Heart right ventricle (tissue), 16 donors: ENCODE data around the gene RFT1. TPM values are rescaled to one million over a fixed set of nuclear protein-coding genes. Genes with fewer than 3 reads are reported as not detected.

Source experiments
- ATAC-seq, 8 donors: fragments of 200-7000 bp; cut with Tn5 transposase; one replicate each; pipeline ENCODE4 v1.9.1; 2020; ENCODE audit warnings: mild to moderate bottlenecking in 8 of 8, moderate library complexity in 8 of 8, moderate number of reproducible peaks in 1 of 8
- DNase-seq, 2 donors: peaks; one replicate each; pipeline ENCODE4 v3.0.0-alpha.2; 2020
- H3K27ac ChIP-seq, 10 donors: fragments of 200-600 bp; sonication (generic) in 2 of 10; one replicate each; pipeline versions ENCODE4 v1.5.0 to v1.8.0; 2020 to 2022; ENCODE audit warnings: mild to moderate bottlenecking in 3 of 10
- H3K27me3 ChIP-seq, 7 donors: fragments of 200-600 bp; one replicate each; pipeline ENCODE4 v1.8.0; 2021 to 2022; ENCODE audit warnings: mild to moderate bottlenecking in 2 of 7
- H3K36me3 ChIP-seq, 9 donors: fragments of 200-600 bp; sonication (generic) in 1 of 9; one replicate each; pipeline versions ENCODE4 v1.5.0 to v1.8.0; 2020 to 2022; ENCODE audit warnings: mild to moderate bottlenecking in 2 of 9
- H3K4me1 ChIP-seq, 9 donors: fragments of 200-600 bp; sonication (generic) in 1 of 9; one replicate each; pipeline versions ENCODE4 v1.5.0 to v1.8.0; 2020 to 2022; ENCODE audit warnings: mild to moderate bottlenecking in 4 of 9
- H3K4me3 ChIP-seq, 10 donors: fragments of 200-600 bp; sonication (generic) in 2 of 10; one replicate each; pipeline versions ENCODE4 v1.5.0 to v1.8.0; 2020 to 2022; ENCODE audit warnings: mild to moderate bottlenecking in 7 of 10, moderate library complexity in 2 of 10
- H3K9me3 ChIP-seq, 11 donors: fragments of 200-600 bp in 10 of 11; sonication (generic) in 2 of 11; one replicate each; pipeline versions ENCODE4 v1.5.0 to v1.8.0; 2013 to 2022; ENCODE audit warnings: mild to moderate bottlenecking in 2 of 11, control low read depth in 1 of 11, moderate library complexity in 1 of 11
- WGBS, 2 donors: extraction: QIAGEN DNeasy Blood & Tissue Kit; methylation state at CpG; one replicate each; pipeline ENCODE4 v1.1.7; 2013; ENCODE audit warnings: inconsistent platforms in 1 of 2; 5-methylcytosine and 5-hydroxymethylcytosine counted together
- intact Hi-C, 10 donors: fragments of 100-400 bp; cut with DNase I; formaldehyde crosslinking; loops; one replicate each; pipeline versions ENCODE4 v1.11.1 to v1.14.2; 2022
- polyA plus RNA-seq, 2 donors: library from polyadenylated mRNA; stranded (reverse); fragments of 200-250 nt; gene quantifications; one replicate each; pipeline ENCODE4 v1.2.3, GENCODE V29; 2013
- total RNA-seq, 10 donors: library from RNA; stranded (reverse); fragmentation: NEBNext Ultra II Directional in 3 of 10; extraction: Animal tissue kit (Norgen Biotek cat#: 25700) in 3 of 10; gene quantifications; one replicate each; pipeline versions ENCODE4 v1.2.1 to v1.2.4, GENCODE V29; 2021 to 2023
- TF ChIP-seq, protein P1 (sequence below), 9 donors: fragments of 200-600 bp; sonication (generic) in 2 of 9; IDR thresholded peaks; one replicate each; pipeline versions ENCODE4 v1.5.0 to v1.8.0; 2021 to 2022; ENCODE audit warnings: antibody characterized with exemption in 9 of 9, mild to moderate bottlenecking in 5 of 9, moderate library complexity in 1 of 9
- donor health status: Arrhythmogenic right ventricular cardiomyopathy.
- donor health status: ischemic (EF 13 %, LVEDD 7.1; RV severe dilation, severe dysfunction).
- donor health status: healthy with polysubstance abuse.
- donor health status: DM: no; HTN: yes; CAD: no.
- donor health status: DM: no; HTN: no; CAD: no.
- donor health status: ischemic (EF 25% LVEDD 6.9; RV normal size, moderate dysfunction).
- donor health status: ischemic (EF 25% LVEDD 5.7; RV mildly dilated, moderate dysfunction).
- donor health status: healthy.
- donor health status: DM: yes; HTN: yes; CAD: no.
- donor health status: Ischemic cardiomyopathy.
- donor health status: ischemic (EF 35%, LVEDD 5.7; RV mildly dilated, moderate dysfunction).
- donor health status: nonischemic (EF 11% LVEDD 7.7; RV severe dilation, severe dysfunction).
- donor health status: DM: yes; HTN: yes; CAD: no.
- donor health status: PGD.
- donor health status: ischemic (EF 29% LVEDD 5.4; RV normal size, mild dysfunction).
- donor health status: nonischemic (EF 23%, LVEDD 6.1; RV moderate dilation, normal function).

RFT1 gene
- total and polyA plus RNA-seq, 12 donors = 4.6 to 13.1 (median 9.1) TPM

DNA sequence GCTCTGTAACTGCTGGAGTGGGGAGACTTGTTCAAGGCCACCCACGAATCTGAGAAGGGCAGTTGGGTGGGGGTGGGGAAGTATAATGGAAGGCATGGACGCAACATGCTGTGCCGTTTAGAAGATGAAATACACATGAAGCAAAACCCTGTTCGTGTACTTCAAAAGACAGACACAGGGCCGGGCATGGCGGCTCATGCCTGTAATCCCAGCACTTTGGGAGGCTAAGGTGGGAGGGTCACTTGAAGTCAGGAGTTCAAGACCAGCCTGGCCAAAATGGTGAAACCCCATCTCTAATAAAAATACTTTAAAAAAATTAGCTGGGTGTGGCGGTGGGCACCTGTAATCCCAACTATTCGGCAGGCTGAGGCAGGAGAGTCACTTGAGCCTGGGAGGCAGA lies 47.5 kb downstream of the RFT1 start:
- H3K4me3 ChIP-seq = no peak overlapping the region
- ATAC-seq (no peak), DNase-seq (no peak)
- no peaks in the 10 kb centered on the region for H3K27me3 ChIP-seq
- intact Hi-C loops = no loop called here
- peaks cover 0 to 23% (median 14%) of the 10 kb centered on the region in 9 donors for H3K4me1 ChIP-seq
- WGBS, 2 donors = 78 to 82% methylated on average over 8 of the region's 8 CpGs
- peaks cover 0 to 12% (median 0%) of the 10 kb centered on the region in 9 donors for H3K36me3 ChIP-seq
- H3K9me3 ChIP-seq = no peaks in the 10 kb centered on the region
- TF ChIP-seq, protein P1, sequence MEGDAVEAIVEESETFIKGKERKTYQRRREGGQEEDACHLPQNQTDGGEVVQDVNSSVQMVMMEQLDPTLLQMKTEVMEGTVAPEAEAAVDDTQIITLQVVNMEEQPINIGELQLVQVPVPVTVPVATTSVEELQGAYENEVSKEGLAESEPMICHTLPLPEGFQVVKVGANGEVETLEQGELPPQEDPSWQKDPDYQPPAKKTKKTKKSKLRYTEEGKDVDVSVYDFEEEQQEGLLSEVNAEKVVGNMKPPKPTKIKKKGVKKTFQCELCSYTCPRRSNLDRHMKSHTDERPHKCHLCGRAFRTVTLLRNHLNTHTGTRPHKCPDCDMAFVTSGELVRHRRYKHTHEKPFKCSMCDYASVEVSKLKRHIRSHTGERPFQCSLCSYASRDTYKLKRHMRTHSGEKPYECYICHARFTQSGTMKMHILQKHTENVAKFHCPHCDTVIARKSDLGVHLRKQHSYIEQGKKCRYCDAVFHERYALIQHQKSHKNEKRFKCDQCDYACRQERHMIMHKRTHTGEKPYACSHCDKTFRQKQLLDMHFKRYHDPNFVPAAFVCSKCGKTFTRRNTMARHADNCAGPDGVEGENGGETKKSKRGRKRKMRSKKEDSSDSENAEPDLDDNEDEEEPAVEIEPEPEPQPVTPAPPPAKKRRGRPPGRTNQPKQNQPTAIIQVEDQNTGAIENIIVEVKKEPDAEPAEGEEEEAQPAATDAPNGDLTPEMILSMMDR (IDR thresholded peaks at IDR 0.05) = no peak
- H3K27ac ChIP-seq = peak overlapping the region in 4 of 10 donors; percentile 85 to 88 (median 86)

DNA sequence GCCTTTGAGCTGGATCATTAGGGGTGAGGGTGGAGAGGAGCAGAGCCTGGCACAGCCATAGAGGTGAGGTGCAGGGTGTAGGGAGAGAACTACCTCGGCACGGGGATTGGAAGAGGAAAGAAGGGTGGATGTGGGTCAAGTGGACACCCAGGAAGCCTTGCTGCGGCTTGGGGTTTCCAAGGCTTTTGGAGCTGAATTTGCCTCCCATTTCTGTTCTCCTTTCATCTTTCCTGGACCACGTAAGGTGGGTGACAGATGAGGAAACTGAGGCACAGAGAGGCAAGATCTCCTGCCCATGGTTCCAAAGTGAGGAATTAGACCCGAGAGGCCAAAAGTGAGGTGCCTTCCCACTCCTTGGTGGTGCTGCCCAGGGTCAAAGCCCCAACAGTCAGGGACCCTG lies 48.9 kb downstream of the RFT1 start:
- DNase-seq (no peak), ATAC-seq (no peak)
- peaks cover 0 to 11% (median 0%) of the 10 kb centered on the region in 9 donors for H3K36me3 ChIP-seq
- no peaks in the 10 kb centered on the region for H3K9me3 ChIP-seq
- TF ChIP-seq, protein P1 (IDR thresholded peaks at IDR 0.05) = no peak
- H3K27ac ChIP-seq = no peak overlapping the region
- H3K4me3 ChIP-seq = no peak overlapping the region
- no peaks in the 10 kb centered on the region for H3K27me3 ChIP-seq
- H3K4me1 ChIP-seq = peaks cover 0 to 23% (median 14%) of the 10 kb centered on the region in 9 donors
- intact Hi-C loops = no loop called here
- WGBS, 2 donors = 82 to 88% methylated on average over 5 of the region's 5 CpGs

DNA sequence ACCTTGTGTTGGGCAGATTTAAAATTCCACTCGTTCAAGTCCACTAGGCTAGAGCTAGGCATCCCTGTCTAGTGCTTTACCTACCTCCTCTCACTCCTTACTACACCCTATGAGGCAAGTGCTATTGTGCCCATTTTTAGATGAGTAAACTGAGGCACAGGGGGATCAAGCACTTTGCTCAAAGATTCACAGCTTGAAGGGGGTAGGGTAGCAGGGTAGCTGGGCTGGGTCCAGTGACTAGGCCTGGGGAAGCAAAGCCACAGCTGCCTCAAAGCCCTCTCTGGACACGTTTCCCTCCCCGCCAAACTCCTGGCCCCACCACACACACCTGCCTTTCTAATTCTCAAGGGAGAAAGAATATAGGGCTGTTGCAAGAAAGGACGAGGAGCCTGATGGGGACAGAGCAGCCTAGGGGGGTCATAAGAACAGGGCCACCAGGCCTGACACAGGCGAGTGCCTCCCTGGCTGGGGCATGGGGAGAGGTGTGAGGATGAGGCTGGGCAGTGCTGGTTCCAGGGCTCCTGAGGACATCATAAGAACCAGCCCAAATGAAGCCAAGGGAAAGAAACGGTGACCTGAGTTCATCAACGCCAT lies 49.5 kb downstream of the RFT1 start:
- Histone ChIP-seq H3K9me3 (no peaks in the 10 kb centered on the region), H3K27ac (no peak overlapping the region), H3K27me3 (no peaks in the 10 kb centered on the region), H3K4me1 (peaks cover 0 to 23% (median 14%) of the 10 kb centered on the region in 9 donors), H3K4me3 (no peak overlapping the region), H3K36me3 (peaks cover 0 to 11% (median 0%) of the 10 kb centered on the region in 9 donors)
- intact Hi-C loops = no loop called here
- 89 to 91% methylated on average over 7 of the region's 7 CpGs for WGBS, 2 donors
- ATAC-seq (no peak), DNase-seq (no peak)
- TF ChIP-seq, protein P1 (IDR thresholded peaks at IDR 0.05) = no peak

DNA sequence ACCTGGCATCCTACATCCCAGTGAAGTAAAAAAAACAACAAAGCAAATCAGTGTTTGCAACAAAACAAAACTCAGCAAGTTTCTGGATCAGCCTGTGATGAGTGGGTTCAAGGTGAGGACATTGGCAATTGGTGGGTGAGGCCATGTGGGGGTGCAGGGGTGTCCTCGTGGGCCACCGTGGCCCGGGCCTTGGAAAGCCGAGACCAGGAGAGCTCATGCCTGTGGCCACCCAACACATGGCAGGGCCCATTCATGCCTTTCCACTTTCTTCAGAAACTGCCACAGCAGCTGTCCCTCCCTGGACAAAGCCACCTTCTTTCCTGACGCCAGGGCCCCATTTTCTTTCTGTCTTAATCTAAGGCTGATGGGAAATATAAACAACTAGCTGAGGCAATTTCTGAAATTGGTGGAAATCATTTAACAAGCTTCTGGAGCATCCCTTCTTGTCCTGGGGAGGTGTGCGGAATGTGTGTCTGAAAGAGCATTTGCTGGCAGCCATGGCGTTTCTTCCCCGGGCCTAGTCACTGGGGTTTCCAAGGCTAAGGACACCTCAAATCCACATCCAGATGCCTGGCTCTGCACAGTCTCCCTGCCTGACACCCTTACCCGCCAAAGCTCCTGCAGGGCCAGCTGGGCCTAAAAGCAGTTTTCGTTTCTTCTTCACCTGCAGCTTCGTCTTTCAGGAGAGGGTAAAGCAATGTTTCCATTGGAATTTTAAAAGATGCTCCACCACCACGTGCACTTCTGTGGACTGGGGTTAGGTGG lies 50.3 kb downstream of the RFT1 start:
- Histone ChIP-seq H3K27me3 (no peaks in the 10 kb centered on the region), H3K4me1 (peaks cover 0 to 18% (median 10%) of the 10 kb centered on the region in 9 donors), H3K4me3 (no peak overlapping the region), H3K36me3 (peaks cover 0 to 11% (median 0%) of the 10 kb centered on the region in 9 donors), H3K27ac (no peak overlapping the region), H3K9me3 (no peaks in the 10 kb centered on the region)
- 88 to 90% methylated on average over 12 of the region's 12 CpGs for WGBS, 2 donors
- TF ChIP-seq, protein P1 (IDR thresholded peaks at IDR 0.05) = no peak
- DNase-seq (no peak), ATAC-seq (no peak)
- intact Hi-C loops = loop anchor here in 7 of 10 donors (10.0 kb wide), 4 partner anchors 145 to 335 kb away; partner anchors contain the start of genes ITIH1 (in 2 of the 7) and NEK4 (in 2 of the 7)
